WI38 (cell line): ENCODE measurements around the gene HMGXB4.

Experiments used
- H3K4me3 ChIP-seq: 2 replicates; pipeline ENCODE4 v1.5.1; 2011; ENCODE audit warnings: low read depth, mild to moderate bottlenecking, control low read depth, low read length
- TF ChIP-seq, protein P1 (sequence below): IDR thresholded peaks from 2 replicates; pipeline ENCODE4 v1.5.1; 2012; ENCODE audit warnings: low read depth, mild to moderate bottlenecking, control low read depth, low read length

Gene HMGXB4

GRCh38 chr22:35330258-35330861 is 73.1 kb downstream of the HMGXB4 start:
- H3K4me3 ChIP-seq, result no peak overlapping the region
- TF ChIP-seq, protein P1, sequence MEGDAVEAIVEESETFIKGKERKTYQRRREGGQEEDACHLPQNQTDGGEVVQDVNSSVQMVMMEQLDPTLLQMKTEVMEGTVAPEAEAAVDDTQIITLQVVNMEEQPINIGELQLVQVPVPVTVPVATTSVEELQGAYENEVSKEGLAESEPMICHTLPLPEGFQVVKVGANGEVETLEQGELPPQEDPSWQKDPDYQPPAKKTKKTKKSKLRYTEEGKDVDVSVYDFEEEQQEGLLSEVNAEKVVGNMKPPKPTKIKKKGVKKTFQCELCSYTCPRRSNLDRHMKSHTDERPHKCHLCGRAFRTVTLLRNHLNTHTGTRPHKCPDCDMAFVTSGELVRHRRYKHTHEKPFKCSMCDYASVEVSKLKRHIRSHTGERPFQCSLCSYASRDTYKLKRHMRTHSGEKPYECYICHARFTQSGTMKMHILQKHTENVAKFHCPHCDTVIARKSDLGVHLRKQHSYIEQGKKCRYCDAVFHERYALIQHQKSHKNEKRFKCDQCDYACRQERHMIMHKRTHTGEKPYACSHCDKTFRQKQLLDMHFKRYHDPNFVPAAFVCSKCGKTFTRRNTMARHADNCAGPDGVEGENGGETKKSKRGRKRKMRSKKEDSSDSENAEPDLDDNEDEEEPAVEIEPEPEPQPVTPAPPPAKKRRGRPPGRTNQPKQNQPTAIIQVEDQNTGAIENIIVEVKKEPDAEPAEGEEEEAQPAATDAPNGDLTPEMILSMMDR, result no peak

DNA sequence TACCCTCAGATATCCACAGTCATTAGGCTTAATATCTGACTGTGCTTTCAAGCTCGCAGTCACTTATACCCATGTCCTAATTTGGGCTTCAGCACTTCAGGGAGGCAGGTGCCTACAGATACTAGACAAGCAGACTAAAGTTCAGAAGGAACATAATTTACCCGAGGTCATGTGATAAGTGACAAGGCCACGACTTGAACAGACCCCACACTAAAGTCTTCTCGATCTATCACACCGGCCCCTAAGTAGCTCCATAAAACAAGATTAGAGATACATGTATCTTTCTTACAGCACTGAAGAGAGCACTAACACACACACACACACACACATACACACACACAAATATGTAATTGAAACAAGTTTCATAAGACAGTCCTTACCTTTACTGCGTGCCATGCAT is 75.0 kb downstream of the HMGXB4 start:
- no peak overlapping the region for H3K4me3 ChIP-seq
- TF ChIP-seq, protein P1, result no peak

DNA sequence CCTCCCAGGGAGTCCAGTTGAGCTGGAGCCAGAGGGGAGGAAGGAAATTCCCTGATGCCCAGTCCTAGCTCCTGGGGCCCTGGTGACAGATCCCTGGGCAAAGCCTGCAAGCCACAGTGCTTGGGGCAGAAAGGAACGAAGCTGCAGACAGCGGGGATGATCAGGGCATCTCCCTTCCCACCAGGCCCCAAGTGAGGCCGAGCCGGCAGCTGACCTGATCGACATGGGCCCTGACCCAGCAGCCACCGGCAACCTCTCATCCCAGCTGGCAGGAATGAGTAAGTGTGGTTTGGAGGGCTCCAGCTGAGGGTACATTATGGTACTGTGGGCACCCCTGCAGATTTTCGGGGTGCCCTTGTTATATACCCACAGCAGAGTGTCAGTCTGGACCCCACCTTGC is 75.9 kb downstream of the HMGXB4 start:
- no peak overlapping the region for H3K4me3 ChIP-seq
- TF ChIP-seq, protein P1, result no peak

GRCh38 chr22:35334004-35334403 is 76.7 kb downstream of the HMGXB4 start:
- TF ChIP-seq, protein P1, result no peak
- H3K4me3 ChIP-seq, result no peak overlapping the region

GRCh38 chr22:35335468-35335867 is 78.2 kb downstream of the HMGXB4 start:
- H3K4me3 ChIP-seq, result no peak overlapping the region
- TF ChIP-seq, protein P1, result no peak

DNA sequence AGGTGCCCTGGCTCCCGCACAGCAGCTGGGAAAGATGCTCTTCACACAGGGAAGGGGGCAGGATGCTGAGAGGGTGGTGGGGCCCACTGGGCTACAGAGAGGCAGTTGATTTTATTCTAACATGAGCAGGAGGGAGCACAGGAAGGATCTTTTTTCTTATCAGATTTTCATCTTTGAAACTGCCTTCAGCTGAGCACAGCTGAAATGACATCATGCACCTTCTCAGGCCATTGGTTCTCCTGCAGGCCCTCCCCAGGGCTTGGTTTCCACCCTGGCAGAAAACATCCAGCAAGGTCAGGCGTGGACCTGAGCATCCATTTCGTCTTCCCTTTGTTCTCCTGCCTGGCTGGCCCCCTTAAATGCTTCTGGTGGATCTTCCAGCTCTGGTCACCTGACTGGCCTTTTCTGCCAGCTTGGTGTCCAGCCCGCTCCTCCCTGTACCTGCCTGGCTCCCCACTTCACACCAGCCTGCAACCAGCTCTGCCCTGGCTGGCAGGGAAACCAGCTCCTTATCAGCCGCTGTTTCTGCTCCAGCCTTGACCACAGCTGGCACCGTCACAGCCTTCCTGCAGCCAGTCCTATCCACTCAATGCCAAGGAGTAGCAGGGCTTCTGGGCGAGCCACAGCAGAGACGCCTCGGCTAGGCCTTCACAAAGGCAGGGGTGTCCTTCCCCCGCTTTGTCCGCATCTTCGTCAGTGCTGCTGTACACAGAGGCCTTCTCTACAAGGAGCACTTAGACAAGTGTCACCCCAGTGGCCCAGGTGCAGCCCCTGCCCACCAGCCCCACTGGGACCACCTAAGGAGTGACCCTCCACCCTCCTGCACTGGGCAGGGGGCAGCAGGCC is 78.9 kb downstream of the HMGXB4 start:
- TF ChIP-seq, protein P1, result no peak
- H3K4me3 ChIP-seq, result no peak overlapping the region

GRCh38 chr22:35337932-35338331 is 80.6 kb downstream of the HMGXB4 start:
- TF ChIP-seq, protein P1, result no peak
- no peak overlapping the region for H3K4me3 ChIP-seq
